IMR-90 (cell line): ENCODE results near the gene DNAJC7. TPM values are rescaled to one million over a fixed set of nuclear protein-coding genes. Genes with fewer than 3 reads are reported as not detected.

ENCODE experiments used
- ATAC-seq: fragments of 200-7000 bp; cut with Tn5 transposase; 2 replicates; pipeline ENCODE4 v1.9.1; 2020; ENCODE audit warnings: low read depth, mild to moderate bottlenecking, moderate library complexity
- BruUV-seq: library from RNA; stranded (reverse); fragments of 400-500 nt; replicated peaks from 2 replicates; lab custom pipeline; 2021; lab: Mats Ljungman, UMichigan
- CTCF ChIA-PET: fragments of 300-600 bp; formaldehyde crosslinking; extraction: SDS; loops from one replicate; lab custom pipeline; 2021; ENCODE audit warnings: antibody characterized with exemption; lab: Yijun Ruan, JAX
- POLR2A ChIA-PET: fragments of 300-600 bp; sonication (Branson Sonifier 250); formaldehyde crosslinking; loops from one replicate; lab custom pipeline; 2022; ENCODE audit warnings: antibody characterized with exemption; ENCODE audit not compliant: unreplicated experiment; lab: Charles Lee
- DNase-seq: peaks from one replicate; pipeline ENCODE4 v3.0.0; 2013
- H2AFZ ChIP-seq: replicated peaks from 2 replicates; pipeline ENCODE3; 2013; ENCODE audit warnings: low read length, mild to moderate bottlenecking; ENCODE audit not compliant: poor library complexity
- H2AK5ac ChIP-seq: 2 replicates; pipeline ENCODE4 v1.6.1; 2013; ENCODE audit warnings: low read depth, low read length, inconsistent platforms
- H2AK9ac ChIP-seq: replicated peaks from 2 replicates; pipeline ENCODE3; 2013; ENCODE audit warnings: mild to moderate bottlenecking, low read depth, low read length, moderate library complexity; ENCODE audit not compliant: poor library complexity
- H2BK120ac ChIP-seq: 2 replicates; pipeline ENCODE4 v1.6.1; 2013; ENCODE audit warnings: low read depth, low read length, inconsistent platforms
- H2BK15ac ChIP-seq: 3 replicates; pipeline ENCODE4 v1.6.1; 2013; ENCODE audit warnings: low read depth, low read length, inconsistent platforms
- H2BK20ac ChIP-seq: 2 replicates; pipeline ENCODE4 v1.6.1; 2013; ENCODE audit warnings: low read depth, mild to moderate bottlenecking, inconsistent platforms, low read length, moderate library complexity
- H2BK5ac ChIP-seq: 2 replicates; pipeline ENCODE4 v1.6.1; 2013; ENCODE audit warnings: mild to moderate bottlenecking, low read depth, low read length, inconsistent platforms; ENCODE audit not compliant: poor library complexity, severe bottlenecking
- H3K14ac ChIP-seq: replicated peaks from 2 replicates; pipeline ENCODE4 v1.6.1; 2013; ENCODE audit warnings: low read depth, low read length, inconsistent platforms
- H3K18ac ChIP-seq: 2 replicates; pipeline ENCODE4 v1.6.1; 2013; ENCODE audit warnings: low read depth, low read length, control low read depth
- H3K23ac ChIP-seq: 2 replicates; pipeline ENCODE4 v1.6.1; 2013; ENCODE audit warnings: low read depth, low read length, inconsistent platforms
- H3K27ac ChIP-seq: 2 replicates; pipeline ENCODE4 v1.5.1; 2013; ENCODE audit warnings: mild to moderate bottlenecking, control low read depth, low read length; ENCODE audit not compliant: insufficient read depth
- H3K27me3 ChIP-seq: 2 replicates; pipeline ENCODE4 v1.6.1; 2013; ENCODE audit warnings: low read length; ENCODE audit not compliant: control insufficient read depth, insufficient read depth
- H3K36me3 ChIP-seq: 2 replicates; pipeline ENCODE4 v1.6.1; 2013; ENCODE audit warnings: low read length, mixed read lengths; ENCODE audit not compliant: control insufficient read depth, insufficient read depth
- H3K4ac ChIP-seq: 2 replicates; pipeline ENCODE4 v1.6.1; 2013; ENCODE audit warnings: low read depth, low read length, inconsistent platforms
- H3K4me1 ChIP-seq: 2 replicates; pipeline ENCODE4 v1.6.1; 2013; ENCODE audit warnings: low read length, mixed read lengths; ENCODE audit not compliant: control insufficient read depth, insufficient read depth
- H3K4me2 ChIP-seq: 2 replicates; pipeline ENCODE4 v1.6.1; 2013; ENCODE audit warnings: low read depth, mild to moderate bottlenecking, control low read depth, low read length, moderate library complexity
- H3K4me3 ChIP-seq: 2 replicates; pipeline ENCODE4 v1.5.1; 2013; ENCODE audit warnings: low read depth, mild to moderate bottlenecking, control low read depth, low read length, moderate library complexity; ENCODE audit not compliant: insufficient read depth
- H3K56ac ChIP-seq: 2 replicates; pipeline ENCODE4 v1.6.1; 2013; ENCODE audit warnings: low read length, inconsistent platforms; ENCODE audit not compliant: insufficient read depth; ENCODE audit errors: extremely low read depth
- H3K79me1 ChIP-seq, 2 experiments: 2 replicates each; pipeline ENCODE4 v1.6.1; 2013; ENCODE audit warnings: low read length in 2 of 2, inconsistent platforms in 1 of 2, low read depth in 1 of 2
- H3K9ac ChIP-seq: 2 replicates; pipeline ENCODE4 v1.6.1; 2013; ENCODE audit warnings: low read depth, low read length, control low read depth
- H3K9me1 ChIP-seq: 2 replicates; pipeline ENCODE4 v1.6.1; 2013; ENCODE audit warnings: low read length, inconsistent platforms; ENCODE audit not compliant: insufficient read depth
- H3K9me3 ChIP-seq: 2 replicates; pipeline ENCODE4 v1.6.1; 2013; ENCODE audit warnings: low read length; ENCODE audit not compliant: control insufficient read depth, insufficient read depth
- H4K20me1 ChIP-seq: 2 replicates; pipeline ENCODE4 v1.6.1; 2013; ENCODE audit warnings: low read length, inconsistent platforms; ENCODE audit not compliant: insufficient read depth
- H4K5ac ChIP-seq: 2 replicates; pipeline ENCODE4 v1.6.1; 2013; ENCODE audit warnings: mild to moderate bottlenecking, low read depth, low read length, control low read depth
- H4K8ac ChIP-seq, 2 experiments: 2 replicates each; pipeline ENCODE4 v1.6.1; 2013; ENCODE audit warnings: low read depth in 2 of 2, low read length in 2 of 2, control low read depth in 1 of 2, inconsistent platforms in 1 of 2
- H4K91ac ChIP-seq: 2 replicates; pipeline ENCODE4 v1.6.1; 2013; ENCODE audit warnings: low read depth, low read length, inconsistent platforms; ENCODE audit not compliant: insufficient read depth
- FOS ChIP-seq: fragments of 150-350 bp; IDR thresholded peaks from 2 replicates; pipeline ENCODE4 v1.6.1; 2016; ENCODE audit warnings: low read depth, low read length
- MAZ ChIP-seq: IDR thresholded peaks from 2 replicates; pipeline ENCODE4 v1.6.1; 2012; ENCODE audit warnings: low read depth, mild to moderate bottlenecking, low read length, improper control_type of control experiment, moderate library complexity, borderline replicate concordance
- NFE2L2 ChIP-seq: fragments of 150-350 bp; IDR thresholded peaks from 2 replicates; pipeline ENCODE4 v1.6.1; 2016; ENCODE audit warnings: low read depth, mild to moderate bottlenecking, low read length
- WGBS, 2 experiments: methylation state at CpG; one replicate each; pipeline versions ENCODE4 v1.1.5 to v1.1.7; 2013; ENCODE audit warnings: missing lambda C conversion rate in 2 of 2; ENCODE audit not compliant: insufficient read length in 1 of 2; ENCODE audit errors: extremely low coverage in 2 of 2; 5-methylcytosine and 5-hydroxymethylcytosine counted together
- dilution Hi-C: fragments of 300-500 bp; cut with HindIII; formaldehyde crosslinking; loops from one replicate; pipeline ENCODE4 v1.14.3; 2018; ENCODE audit warnings: low sequenced_read_pairs; ENCODE audit not compliant: unreplicated experiment
- in situ Hi-C: fragments of 300-500 bp; cut with MboI; formaldehyde crosslinking; loops from 3 replicates; pipeline ENCODE4 v1.14.3; 2019; ENCODE audit warnings: low sequenced_read_pairs, inconsistent platforms, mixed read lengths
- intact Hi-C: fragments of 100-400 bp; cut with micrococcal nuclease; formaldehyde crosslinking; loops from 2 replicates; pipeline ENCODE4 v1.10.0; 2022
- polyA plus RNA-seq, 3 experiments: library from polyadenylated mRNA; depleted of rRNA; stranded (reverse); fragments of >200 nt; gene quantifications; 2 replicates each; pipeline ENCODE4 v1.2.3, GENCODE V29; 2012; ENCODE audit warnings: low replicate concordance in 1 of 3
- total RNA-seq: library from RNA; depleted of rRNA; stranded (reverse); fragments of >200 nt; gene quantifications from 2 replicates; pipeline ENCODE4 v1.2.3, GENCODE V29; 2012

The DNAJC7 gene
- total and polyA plus RNA-seq, 2 of the 4 experiments (the other 2 are of a cell fraction) = 49.3 to 71.7 TPM

- no peaks in the 10 kb centered on the region for H4K20me1 ChIP-seq
- H4K8ac ChIP-seq = peak overlapping the region; percentile 77 to 96; a peak in 2 of 4 replicates
- H3K23ac ChIP-seq = no peak overlapping the region
- H3K4me1 ChIP-seq = peaks cover 12% of the 10 kb centered on the region
- H3K9me3 ChIP-seq = no peaks in the 10 kb centered on the region
- H2AK5ac ChIP-seq = no peak overlapping the region
- H3K9ac ChIP-seq = no peak overlapping the region
- H3K56ac ChIP-seq = no peak overlapping the region
- ATAC-seq (no peak), DNase-seq (no peak)
- in situ Hi-C loops = no loop called here
- H3K18ac ChIP-seq = no peak overlapping the region
- ChIA-PET POLR2A (no interaction called here), CTCF (interaction anchor here (1.8 kb wide), 1 partner anchor 39 kb away, joined by 4 read pairs; the partner anchor contains the start of gene ACLY)
- no peak for TF ChIP-seq NFE2L2
- no peak for TF ChIP-seq FOS
- TF ChIP-seq MAZ = no peak
- no peak overlapping the region for H3K14ac ChIP-seq
- H3K79me1 ChIP-seq = no peaks in the 10 kb centered on the region
- no peak overlapping the region for H3K4ac ChIP-seq
- no peak overlapping the region for H3K4me3 ChIP-seq
- H4K91ac ChIP-seq = no peak overlapping the region
- peak overlapping the region; percentile 85 for H2AFZ ChIP-seq
- no peaks in the 10 kb centered on the region for H3K27me3 ChIP-seq
- H2BK120ac ChIP-seq = no peak overlapping the region
- H2AK9ac ChIP-seq = no peak overlapping the region
- dilution Hi-C loops = no loop called here
- no peaks in the 10 kb centered on the region for H3K36me3 ChIP-seq
- H3K4me2 ChIP-seq = no peak overlapping the region
- H2BK20ac ChIP-seq = peak overlapping the region; percentile 11; the same call in 1 of the 2 replicates
- 83% methylated on average over 1 of the region's 6 CpGs; no CpG with 5 or more reads in 1 of the 2 experiments for WGBS, 2 experiments
- no peaks in the 10 kb centered on the region for H3K9me1 ChIP-seq
- H3K27ac ChIP-seq = no peak overlapping the region
- no peak overlapping the region for H4K5ac ChIP-seq
- no TSS peak for BruUV-seq
- intact Hi-C loops = loop anchor here (2.0 kb wide), 1 partner anchor 145 kb away; the partner anchor contains the start of gene FKBP10
- no peak overlapping the region for H2BK15ac ChIP-seq
- no peak overlapping the region for H2BK5ac ChIP-seq
Observed at GRCh38 chr17:41957869-41958439, 59.3 kb downstream of the DNAJC7 start.
